OCI-LY7 (cell line): ENCODE data around the gene ZNF598. TPM values are rescaled to one million over a fixed set of nuclear protein-coding genes. Genes with fewer than 3 reads are reported as not detected.

ENCODE experiments used
- BruUV-seq: library from RNA; stranded (reverse); fragments of 400-500 nt; replicated peaks from 2 replicates; lab custom pipeline; 2021; lab: Mats Ljungman, UMichigan
- CTCF ChIA-PET: fragments of 300-600 bp; sonication (Branson Sonifier 250); formaldehyde crosslinking; loops from one replicate; lab custom pipeline; 2022; ENCODE audit warnings: antibody characterized with exemption; ENCODE audit not compliant: unreplicated experiment; lab: Charles Lee
- POLR2A ChIA-PET: fragments of 300-600 bp; sonication (Branson Sonifier 250); formaldehyde crosslinking; loops from one replicate; lab custom pipeline; 2022; ENCODE audit warnings: antibody characterized with exemption; lab: Charles Lee
- DNase-seq: peaks from one replicate; pipeline ENCODE4 v3.0.0-alpha.2; 2015; ENCODE audit warnings: low spot score
- H2AFZ ChIP-seq: fragments of 200-600 bp; sonication (generic), shearing (Covaris generic); 2 replicates; pipeline ENCODE4 v1.6.1; 2014; ENCODE audit warnings: mild to moderate bottlenecking, antibody characterized with exemption, low read length, moderate library complexity
- H3K27ac ChIP-seq: fragments of 200-600 bp; sonication (generic); 2 replicates; pipeline ENCODE4 v1.5.1; 2014; ENCODE audit warnings: mixed run types, low read depth, mild to moderate bottlenecking, moderate library complexity, low read length, inconsistent platforms; ENCODE audit not compliant: poor library complexity, severe bottlenecking
- H3K36me3 ChIP-seq: fragments of 200-600 bp; sonication (generic); 2 replicates; pipeline ENCODE4 v1.6.1; 2014; ENCODE audit warnings: mild to moderate bottlenecking, antibody characterized with exemption, low read length, moderate library complexity, mixed read lengths; ENCODE audit not compliant: insufficient read depth
- H3K4me1 ChIP-seq: fragments of 200-600 bp; sonication (generic); 2 replicates; pipeline ENCODE4 v1.5.1; 2014; ENCODE audit warnings: mild to moderate bottlenecking, low read length; ENCODE audit not compliant: insufficient read depth, poor library complexity, severe bottlenecking
- H3K4me2 ChIP-seq: fragments of 200-600 bp; sonication (generic); 2 replicates; pipeline ENCODE4 v1.6.1; 2014; ENCODE audit warnings: mild to moderate bottlenecking, low read length
- H3K4me3 ChIP-seq: fragments of 200-600 bp; sonication (generic); 2 replicates; pipeline ENCODE4 v1.5.1; 2014; ENCODE audit warnings: mild to moderate bottlenecking, low read depth, low read length; ENCODE audit not compliant: poor library complexity, severe bottlenecking
- H3K79me2 ChIP-seq: fragments of 200-600 bp; sonication (generic); 2 replicates; pipeline ENCODE4 v1.6.1; 2016; ENCODE audit warnings: low read depth, mild to moderate bottlenecking, low read length, moderate library complexity, mixed read lengths; ENCODE audit not compliant: insufficient read depth
- H3K9me2 ChIP-seq: fragments of 200-600 bp; sonication (generic); 2 replicates; pipeline ENCODE4 v1.6.1; 2016; ENCODE audit warnings: mild to moderate bottlenecking, low read length, mixed read lengths; ENCODE audit not compliant: insufficient read depth
- H3K9me3 ChIP-seq: fragments of 200-600 bp; sonication (generic); 2 replicates; pipeline ENCODE4 v1.6.1; 2014; ENCODE audit warnings: mild to moderate bottlenecking, mixed run types, low read length, mixed read lengths
- H4K20me1 ChIP-seq: fragments of 200-600 bp; sonication (generic); 2 replicates; pipeline ENCODE4 v1.6.1; 2014; ENCODE audit warnings: mild to moderate bottlenecking, antibody characterized with exemption, low read length, moderate library complexity, mixed read lengths; ENCODE audit not compliant: insufficient read depth
- CTCF ChIP-seq: fragments of 200-600 bp; sonication (generic); conservative IDR thresholded peaks from 2 replicates; pipeline ENCODE4 v1.5.1; 2014; ENCODE audit warnings: mild to moderate bottlenecking, antibody characterized with exemption, low read length, moderate library complexity, mixed read lengths
- EZH2phosphoT487 ChIP-seq: fragments of 200-600 bp; sonication (generic); IDR thresholded peaks from 2 replicates; pipeline ENCODE4 v1.6.1; 2018; ENCODE audit warnings: low read depth, borderline replicate concordance, mild to moderate bottlenecking, mixed run types, antibody characterized with exemption, low read length, moderate library complexity, mixed read lengths
- intact Hi-C: fragments of 100-400 bp; cut with micrococcal nuclease; formaldehyde crosslinking; loops from one replicate; pipeline ENCODE4 v1.10.0; 2022; ENCODE audit not compliant: unreplicated experiment
- total RNA-seq, 2 experiments: library from RNA; depleted of rRNA in 1 of 2; stranded (reverse); fragments of >200 nt in 1 of 2; shearing (Covaris generic) in 1 of 2; gene quantifications; 2 replicates each; pipeline ENCODE4 v1.2.3, GENCODE V29; 2014 to 2022

Gene ZNF598
- total RNA-seq, 2 experiments from 2014 or later, result 26.3 to 80.4 TPM

GRCh38 chr16:1960665-1961630 is 48.7 kb downstream of the ZNF598 start:
- H3K9me3 ChIP-seq, result no peaks in the 10 kb centered on the region
- intact Hi-C loops, result no loop called here
- H4K20me1 ChIP-seq, result peaks cover 14% of the 10 kb centered on the region
- H3K36me3 ChIP-seq, result peaks cover 52% of the 10 kb centered on the region
- H2AFZ ChIP-seq, result no peak overlapping the region
- peak overlapping the region; percentile 80 for H3K27ac ChIP-seq
- CTCF ChIA-PET, result no interaction called here
- H3K9me2 ChIP-seq, result no peaks in the 10 kb centered on the region
- peak overlapping the region; percentile 96 for H3K4me2 ChIP-seq
- H3K4me3 ChIP-seq, result peak overlapping the region; percentile 82
- TSS peak; percentile 65 for BruUV-seq
- peak; percentile 69 for DNase-seq
- peaks cover 53% of the 10 kb centered on the region for H3K79me2 ChIP-seq
- POLR2A ChIA-PET, result interaction anchor here (0.5 to 0.8 kb wide), 3 partner anchors 10 to 540 kb away, joined by 3 to 4 read pairs (median 3); no protein-coding TSS in a partner anchor
- TF ChIP-seq EZH2phosphoT487 (no peak), CTCF (peak; percentile 27; the same call in 1 of the 2 replicates)
- peaks cover 33% of the 10 kb centered on the region for H3K4me1 ChIP-seq

GRCh38 chr16:1959269-1960039 is 50.2 kb downstream of the ZNF598 start, which contains the start of gene NDUFB10:
Gene NDUFB10 (plus strand): TSS chr16:1959538. CDS start chr16:1959625, 87 bp downstream.
- H3K4me3 ChIP-seq, result peak within 1 kb of the TSS; percentile 82
- no peaks in the 10 kb centered on the region for H3K9me2 ChIP-seq
- ChIA-PET CTCF (no interaction called here), POLR2A (no interaction called here)
- H4K20me1 ChIP-seq, result peaks cover 14% of the 10 kb centered on the region
- DNase-seq, result peak; percentile 93
- H3K27ac ChIP-seq, result peak within 1 kb of the TSS; percentile 80
- H3K4me2 ChIP-seq, result peak within 1 kb of the TSS; percentile 96
- peaks cover 41% of the 10 kb centered on the region for H3K36me3 ChIP-seq
- intact Hi-C loops, result no loop called here
- no peaks in the 10 kb centered on the region for H3K9me3 ChIP-seq
- peak within 1 kb of the TSS; percentile 77; the same call in 1 of the 2 replicates for H2AFZ ChIP-seq
- TF ChIP-seq CTCF (peak; percentile 86), EZH2phosphoT487 (no peak)
- peaks cover 41% of the 10 kb centered on the region for H3K79me2 ChIP-seq
- H3K4me1 ChIP-seq, result peaks cover 31% of the 10 kb centered on the region
- no TSS peak for BruUV-seq
